ENCODE data around the gene ABCA7.

The ABCA7 gene

GRCh38 chr19:1087813-1088415 is 48.0 kb downstream of the ABCA7 start:
- no peak for DNase-seq (ENCODE audit: extremely low read depth, low read depth)
- no peak overlapping the region for H3K4me3 ChIP-seq (replicated peaks; ENCODE audit: low read depth, low read length)
- no peak for TF ChIP-seq CTCF (IDR thresholded peaks at IDR 0.05; ENCODE audit: low read depth, low read length, missing control alignments)

GRCh38 chr19:1088416-1089010 is 48.6 kb downstream of the ABCA7 start:
- no peak overlapping the region for H3K4me3 ChIP-seq (replicated peaks; ENCODE audit: low read depth, low read length)
- DNase-seq (ENCODE audit: extremely low read depth, low read depth): no peak
- TF ChIP-seq CTCF (IDR thresholded peaks at IDR 0.05; ENCODE audit: low read depth, low read length, missing control alignments): no peak

GRCh38 chr19:1089126-1089771 is 49.3 kb downstream of the ABCA7 start:
- TF ChIP-seq CTCF (IDR thresholded peaks at IDR 0.05; ENCODE audit: low read depth, low read length, missing control alignments): no peak
- H3K4me3 ChIP-seq (replicated peaks; ENCODE audit: low read depth, low read length): no peak overlapping the region
- DNase-seq (ENCODE audit: extremely low read depth, low read depth): no peak

- TF ChIP-seq CTCF (IDR thresholded peaks at IDR 0.05; ENCODE audit: low read depth, low read length, missing control alignments): no peak
- no peak for DNase-seq (ENCODE audit: extremely low read depth, low read depth)
These were observed 50.0 kb downstream of the ABCA7 start for GRCh38 chr19:1089891-1090290.

GRCh38 chr19:1090731-1091543 is 51.0 kb downstream of the ABCA7 start:
- no peak for TF ChIP-seq CTCF (IDR thresholded peaks at IDR 0.05; ENCODE audit: low read depth, low read length, missing control alignments)
- no peak for DNase-seq (ENCODE audit: extremely low read depth, low read depth)

More at GRCh38 chr19:1089891-1090290, 50.0 kb downstream of the ABCA7 start:
- H3K4me3 ChIP-seq (replicated peaks; ENCODE audit: low read depth, low read length): no peak overlapping the region

GRCh38 chr19:1091544-1092175 is 51.8 kb downstream of the ABCA7 start:
- DNase-seq (ENCODE audit: extremely low read depth, low read depth): no peak
- no peak overlapping the region for H3K4me3 ChIP-seq (replicated peaks; ENCODE audit: low read depth, low read length)
- TF ChIP-seq CTCF (IDR thresholded peaks at IDR 0.05; ENCODE audit: low read depth, low read length, missing control alignments): no peak

More at GRCh38 chr19:1090731-1091543, 51.0 kb downstream of the ABCA7 start:
- H3K4me3 ChIP-seq (replicated peaks; ENCODE audit: low read depth, low read length): no peak overlapping the region

Measured in HFF-Myc (cell line).